Esophagus squamous epithelium (tissue), 5 donors: ENCODE results near the gene MAMDC2. TPM values are rescaled to one million over a fixed set of nuclear protein-coding genes. Genes with fewer than 3 reads are reported as not detected.

Experiments
- DNase-seq: peaks from one replicate; lab custom pipeline; 2025; lab: John Stamatoyannopoulos, UW
- H3K27ac ChIP-seq, 4 donors: fragments of 200-600 bp; sonication (generic); one replicate each; pipeline ENCODE4 v1.5.1; 2016 to 2019; ENCODE audit warnings: mild to moderate bottlenecking in 1 of 4
- H3K27me3 ChIP-seq, 4 donors: fragments of 200-600 bp; sonication (generic); 1 replicate in 3 of 4; 2 replicates in 1 of 4; pipeline versions ENCODE4 v1.5.1 to v1.6.0; 2017 to 2021; ENCODE audit warnings: antibody characterized with exemption in 1 of 4
- H3K36me3 ChIP-seq, 3 donors: fragments of 200-600 bp; sonication (generic); one replicate each; pipeline ENCODE4 v1.5.1; 2016 to 2019
- H3K4me1 ChIP-seq, 3 donors: fragments of 200-600 bp; sonication (generic); one replicate each; pipeline ENCODE4 v1.5.1; 2017 to 2019
- H3K4me3 ChIP-seq, 4 donors: fragments of 200-600 bp; sonication (generic); 1 replicate in 3 of 4; 2 replicates in 1 of 4; pipeline ENCODE4 v1.5.1; 2016 to 2019; ENCODE audit warnings: mild to moderate bottlenecking in 2 of 4, moderate library complexity in 1 of 4
- H3K9me3 ChIP-seq, 3 donors: fragments of 200-600 bp; sonication (generic); one replicate each; pipeline ENCODE4 v1.5.1; 2016 to 2019
- POLR2A ChIP-seq, 4 donors: fragments of 450-650 bp; IDR thresholded peaks; one replicate each; pipeline ENCODE4 v1.6.1; 2017; ENCODE audit warnings: antibody characterized with exemption in 4 of 4, mild to moderate bottlenecking in 4 of 4, moderate library complexity in 3 of 4
- WGBS, 2 donors: methylation state at CpG; one replicate each; pipeline ENCODE4 v1.1.5; 2018; 5-methylcytosine and 5-hydroxymethylcytosine counted together
- intact Hi-C: fragments of 100-400 bp; cut with DNase I; formaldehyde crosslinking; loops from one replicate; pipeline ENCODE4 v1.15.0; 2022
- total RNA-seq, 4 donors: library from RNA; depleted of rRNA; stranded (reverse); fragments of >200 nt; gene quantifications; one replicate each; pipeline ENCODE4 v1.1.0, GENCODE V29; 2016
- TF ChIP-seq, protein P1 (sequence below), 6 experiments: fragments of 450-650 bp in 4 of 6; fragments of 200-600 bp in 2 of 6; sonication (generic) in 2 of 6; IDR thresholded peaks; one replicate each; pipeline ENCODE4 v1.5.1; 2016 to 2019; ENCODE audit warnings: antibody characterized with exemption in 6 of 6, mild to moderate bottlenecking in 4 of 6, moderate library complexity in 4 of 6
- donor health status: DM: yes; HTN: yes; CAD: no.

The MAMDC2 gene
- total RNA-seq, 4 donors from 2014 or later: 1.9 to 58.4 (median 11.3) TPM

DNA sequence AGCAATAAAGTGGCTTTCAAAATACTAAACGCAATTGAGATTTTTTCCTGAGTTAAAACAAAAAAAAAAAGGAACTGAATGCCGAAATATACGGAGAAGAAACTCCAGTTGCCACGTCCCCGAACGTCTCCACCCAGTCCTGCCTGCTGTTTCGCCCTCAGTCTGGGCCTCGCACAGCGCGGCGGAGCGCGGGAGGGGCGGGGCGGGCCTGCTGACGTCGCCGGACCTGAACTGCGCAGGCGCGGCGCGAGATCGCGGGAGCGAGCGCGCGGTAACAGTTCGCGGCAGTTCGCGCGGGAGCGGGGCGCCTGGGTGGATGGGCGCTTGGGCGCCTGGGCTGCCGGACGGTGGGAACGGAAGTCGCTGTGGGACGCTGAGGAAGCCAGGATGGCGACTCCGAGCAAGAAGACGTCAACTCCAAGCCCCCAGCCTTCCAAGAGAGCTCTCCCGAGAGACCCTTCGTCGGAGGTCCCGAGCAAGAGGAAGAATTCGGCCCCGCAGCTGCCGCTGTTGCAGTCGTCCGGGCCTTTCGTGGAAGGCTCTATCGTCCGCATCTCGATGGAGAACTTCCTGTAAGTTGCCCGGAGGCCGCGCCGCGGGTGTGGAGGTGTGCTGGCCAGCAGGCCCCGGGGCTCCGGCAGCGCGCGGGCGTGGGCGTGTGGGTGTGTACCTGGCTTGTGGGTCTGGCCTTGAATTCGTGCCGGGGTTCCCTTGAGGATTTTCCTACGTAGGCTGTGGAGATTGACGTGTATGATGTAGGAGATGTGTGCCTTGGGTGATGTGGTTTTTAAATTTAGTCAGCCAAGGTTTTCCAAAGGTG, 215.3 kb downstream of the MAMDC2 start, which contains the start of gene SMC5:
Gene SMC5, plus strand, starts transcription at position 287 of the 820 bp plus-strand sequence. Its CDS starts 101 bp downstream, at position 388.
- Histone ChIP-seq H3K4me1 (peaks cover 26 to 76% (median 38%) of the 10 kb centered on the region in 3 donors), H3K27me3 (no peaks in the 10 kb centered on the region), H3K27ac (peak within 1 kb of the TSS; percentile 97 to 98 (median 98)), H3K36me3 (no peaks in the 10 kb centered on the region), H3K9me3 (no peaks in the 10 kb centered on the region), H3K4me3 (peak within 1 kb of the TSS; percentile 80 to 89 (median 84))
- DNase-seq: peak; percentile 57
- TF ChIP-seq POLR2A (IDR thresholded peaks at IDR 0.05): peak; percentile 9 to 98 (median 94)
- TF ChIP-seq, protein P1, sequence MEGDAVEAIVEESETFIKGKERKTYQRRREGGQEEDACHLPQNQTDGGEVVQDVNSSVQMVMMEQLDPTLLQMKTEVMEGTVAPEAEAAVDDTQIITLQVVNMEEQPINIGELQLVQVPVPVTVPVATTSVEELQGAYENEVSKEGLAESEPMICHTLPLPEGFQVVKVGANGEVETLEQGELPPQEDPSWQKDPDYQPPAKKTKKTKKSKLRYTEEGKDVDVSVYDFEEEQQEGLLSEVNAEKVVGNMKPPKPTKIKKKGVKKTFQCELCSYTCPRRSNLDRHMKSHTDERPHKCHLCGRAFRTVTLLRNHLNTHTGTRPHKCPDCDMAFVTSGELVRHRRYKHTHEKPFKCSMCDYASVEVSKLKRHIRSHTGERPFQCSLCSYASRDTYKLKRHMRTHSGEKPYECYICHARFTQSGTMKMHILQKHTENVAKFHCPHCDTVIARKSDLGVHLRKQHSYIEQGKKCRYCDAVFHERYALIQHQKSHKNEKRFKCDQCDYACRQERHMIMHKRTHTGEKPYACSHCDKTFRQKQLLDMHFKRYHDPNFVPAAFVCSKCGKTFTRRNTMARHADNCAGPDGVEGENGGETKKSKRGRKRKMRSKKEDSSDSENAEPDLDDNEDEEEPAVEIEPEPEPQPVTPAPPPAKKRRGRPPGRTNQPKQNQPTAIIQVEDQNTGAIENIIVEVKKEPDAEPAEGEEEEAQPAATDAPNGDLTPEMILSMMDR (IDR thresholded peaks at IDR 0.05): no peak
- intact Hi-C loops: no loop called here
- WGBS, 2 donors: 0 to 4% methylated on average over 10 to 23 of the region's 75 CpGs

DNA sequence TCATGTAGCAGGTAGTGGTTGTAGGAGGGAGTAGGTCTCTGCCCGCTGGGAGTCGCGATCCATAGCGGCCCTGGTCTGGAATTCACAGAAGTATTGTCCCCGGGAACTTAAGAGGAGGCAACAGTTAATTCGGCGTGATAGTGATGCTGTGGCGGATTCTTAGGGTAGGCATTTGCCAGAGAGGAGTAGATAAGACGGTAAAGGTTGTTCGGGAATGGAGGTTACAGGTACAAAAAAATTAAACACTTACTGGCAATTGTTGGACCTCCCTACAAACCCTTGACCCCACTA, 215.8 kb downstream of the MAMDC2 start:
- H3K27ac ChIP-seq: peak overlapping the region; percentile 97 to 98 (median 98)
- intact Hi-C loops: no loop called here
- no peak for DNase-seq
- no peak for TF ChIP-seq POLR2A (IDR thresholded peaks at IDR 0.05)
- TF ChIP-seq, protein P1 (IDR thresholded peaks at IDR 0.05): no peak
- H3K4me3 ChIP-seq: peak overlapping the region; percentile 80 to 89 (median 84)
- peaks cover 26 to 76% (median 38%) of the 10 kb centered on the region in 3 donors for H3K4me1 ChIP-seq
- no peaks in the 10 kb centered on the region for H3K9me3 ChIP-seq
- 1 to 2% methylated on average over 6 to 10 of the region's 10 CpGs for WGBS, 2 donors
- H3K36me3 ChIP-seq: peaks cover 0 to 4% (median 4%) of the 10 kb centered on the region in 3 donors
- H3K27me3 ChIP-seq: no peaks in the 10 kb centered on the region

DNA sequence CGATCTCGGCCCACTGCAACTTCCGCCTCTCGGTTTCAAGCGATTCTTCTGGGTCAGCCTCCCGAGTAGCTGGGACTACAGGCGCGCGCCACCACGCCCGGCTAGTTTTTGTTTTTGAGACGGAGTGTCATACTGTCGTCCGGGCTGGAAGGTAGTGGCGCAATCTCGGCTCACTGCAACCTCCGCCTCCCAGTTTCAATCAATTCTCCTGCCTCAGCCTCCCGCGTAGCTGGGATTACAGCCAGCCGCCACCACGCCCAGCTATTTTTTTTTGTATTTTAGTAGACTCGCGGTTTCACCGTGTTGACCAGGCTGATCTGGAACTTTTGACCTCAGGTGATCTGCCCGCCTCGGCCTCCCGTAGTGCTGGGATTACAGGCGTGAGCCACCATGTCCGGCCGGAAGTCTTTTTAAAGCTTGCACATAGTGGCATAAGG, 216.4 kb downstream of the MAMDC2 start:
- Histone ChIP-seq H3K4me1 (peaks cover 26 to 76% (median 38%) of the 10 kb centered on the region in 3 donors), H3K4me3 (peak overlapping the region; percentile 80 to 89 (median 84)), H3K27ac (peak overlapping the region in 3 of 4 donors; percentile 98), H3K27me3 (no peaks in the 10 kb centered on the region), H3K36me3 (peaks cover 0 to 10% (median 9%) of the 10 kb centered on the region in 3 donors), H3K9me3 (no peaks in the 10 kb centered on the region)
- DNase-seq: no peak
- intact Hi-C loops: no loop called here
- TF ChIP-seq POLR2A (IDR thresholded peaks at IDR 0.05): no peak
- TF ChIP-seq, protein P1 (IDR thresholded peaks at IDR 0.05): no peak
- WGBS, 2 donors: 68 to 77% methylated on average over 28 to 30 of the region's 30 CpGs

DNA sequence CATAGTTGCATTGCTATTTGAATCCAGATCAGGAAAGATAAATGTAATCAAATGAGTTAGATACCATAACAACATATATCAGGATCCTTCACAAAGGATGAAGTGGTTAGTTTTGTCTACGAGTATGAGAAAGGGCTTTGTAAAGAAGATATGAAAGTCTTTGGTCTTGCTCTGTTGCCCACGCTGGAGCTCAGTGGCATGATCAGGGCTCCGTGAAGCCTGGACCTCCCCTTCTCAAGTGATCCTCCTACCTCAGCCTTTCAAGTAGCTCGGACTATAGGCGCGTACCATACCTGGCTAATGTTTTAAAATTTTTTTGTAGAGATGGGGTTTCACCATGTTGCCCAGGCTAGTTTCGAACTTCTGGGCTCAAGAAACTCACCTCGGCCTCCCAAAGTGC, 217.0 kb downstream of the MAMDC2 start:
- no peak for DNase-seq
- H3K9me3 ChIP-seq: no peaks in the 10 kb centered on the region
- TF ChIP-seq POLR2A (IDR thresholded peaks at IDR 0.05): no peak
- TF ChIP-seq, protein P1 (IDR thresholded peaks at IDR 0.05): no peak
- peaks cover 0 to 16% (median 13%) of the 10 kb centered on the region in 3 donors for H3K36me3 ChIP-seq
- no peaks in the 10 kb centered on the region for H3K27me3 ChIP-seq
- H3K4me1 ChIP-seq: peaks cover 26 to 72% (median 38%) of the 10 kb centered on the region in 3 donors
- intact Hi-C loops: no loop called here
- peak overlapping the region; percentile 80 to 89 (median 84) for H3K4me3 ChIP-seq
- H3K27ac ChIP-seq: peak overlapping the region in 3 of 4 donors; percentile 98
- WGBS, 2 donors: 84 to 87% methylated on average over 7 to 8 of the region's 8 CpGs
